T-helper 2 cell (primary cell): ENCODE data around the gene BACE1.
"Not testable (repeated sequence)": the region's sequence is repeated elsewhere in the genome, so short reads cannot be mapped to it uniquely, and the experiment has no call there.

Source experiments
- DNase-seq, 5 experiments: peaks; one replicate each; pipeline versions ENCODE4 v3.0.0 to v3.0.0-alpha.2; 2012 to 2022
- total RNA-seq, 2 donors: gene quantifications; one replicate each; lab custom pipeline; 2026; lab: John Stamatoyannopoulos, UW

The BACE1 gene
- 2.2 to 5.2 reads per million in 2 donors for total RNA-seq

DNA sequence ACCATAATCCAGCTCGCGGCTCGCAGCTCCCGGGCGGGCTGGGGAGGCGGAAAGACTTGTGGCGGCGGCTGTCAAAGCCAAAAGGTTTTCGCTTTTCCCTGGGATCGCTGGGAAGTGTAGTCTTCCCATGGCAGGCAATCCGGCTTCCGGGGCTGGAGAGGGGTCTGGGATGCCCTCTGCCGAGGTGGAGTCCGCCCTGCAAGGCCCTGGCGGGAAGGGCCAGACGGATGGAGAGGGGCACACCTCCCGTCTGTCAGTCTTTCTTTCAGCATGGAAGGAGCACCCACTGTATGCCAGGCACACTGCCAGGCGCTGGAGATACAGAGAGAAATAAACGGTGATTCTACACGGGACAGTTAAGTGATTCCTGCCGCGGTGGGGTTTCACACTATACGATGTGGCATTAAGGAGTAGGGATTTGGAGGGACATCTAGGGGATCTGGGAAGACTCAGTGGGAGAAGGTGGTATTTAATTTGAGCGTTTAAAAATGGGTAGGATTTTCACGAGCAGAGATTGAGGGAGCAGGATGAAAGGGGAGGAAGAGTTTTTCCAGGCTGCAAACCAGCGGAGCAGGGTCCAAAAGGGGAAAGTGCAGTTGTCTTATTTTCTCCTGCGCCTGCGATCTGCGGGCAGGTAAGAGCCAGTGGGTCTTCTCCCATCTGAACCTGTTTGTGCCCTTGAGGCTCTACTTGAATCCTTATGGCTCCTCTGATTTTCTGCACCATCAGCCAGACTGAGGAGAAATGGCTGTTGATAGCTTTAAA lies at the start of gene BACE1:
Gene BACE1 (minus strand): TSS at position 60 of the 765 bp plus-strand sequence. CDS start 461 bp downstream, outside the sequence.
- DNase-seq = peak in 2 of 5 experiments; percentile 0 to 27

GRCh38 chr11:117361432-117361831 lies 45.4 kb upstream of the BACE1 start:
- no peak for DNase-seq

DNA sequence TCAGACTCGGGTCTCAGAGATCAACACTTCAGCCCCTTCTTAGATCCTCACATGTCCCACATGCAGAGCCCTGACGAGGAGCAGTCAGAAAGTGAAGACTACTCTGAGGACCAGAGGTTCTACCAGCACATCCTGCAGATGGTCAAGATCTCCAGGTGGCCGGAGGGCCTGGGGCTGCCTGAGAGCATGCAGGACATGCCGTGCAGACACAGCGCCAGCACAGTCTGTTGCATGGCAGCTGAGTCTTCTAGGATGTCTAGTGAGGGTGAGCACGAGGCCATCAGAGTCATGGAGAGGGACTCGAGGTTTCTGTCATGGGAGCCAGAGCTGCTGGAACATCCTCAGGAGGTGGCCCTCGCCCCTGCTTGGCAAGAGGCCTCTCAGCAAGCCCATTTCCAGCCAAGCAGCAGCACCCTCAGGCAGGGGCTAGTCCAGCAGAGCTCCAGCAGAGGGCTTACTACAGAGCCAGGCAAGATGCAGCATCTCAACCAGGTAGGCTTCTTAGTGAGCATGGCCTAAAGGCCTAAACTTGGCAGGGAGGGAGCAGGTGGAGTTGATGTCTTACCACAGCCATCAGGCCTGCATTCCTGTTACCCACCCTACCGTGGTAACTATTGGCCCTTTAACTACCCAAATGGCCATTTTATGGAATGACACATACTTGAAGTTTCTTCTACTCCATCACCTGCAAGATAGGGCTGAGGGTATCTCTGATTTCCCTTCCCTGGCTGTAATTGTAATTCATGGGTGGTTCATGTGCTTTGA lies 40.3 kb upstream of the BACE1 start:
- DNase-seq = no peak

DNA sequence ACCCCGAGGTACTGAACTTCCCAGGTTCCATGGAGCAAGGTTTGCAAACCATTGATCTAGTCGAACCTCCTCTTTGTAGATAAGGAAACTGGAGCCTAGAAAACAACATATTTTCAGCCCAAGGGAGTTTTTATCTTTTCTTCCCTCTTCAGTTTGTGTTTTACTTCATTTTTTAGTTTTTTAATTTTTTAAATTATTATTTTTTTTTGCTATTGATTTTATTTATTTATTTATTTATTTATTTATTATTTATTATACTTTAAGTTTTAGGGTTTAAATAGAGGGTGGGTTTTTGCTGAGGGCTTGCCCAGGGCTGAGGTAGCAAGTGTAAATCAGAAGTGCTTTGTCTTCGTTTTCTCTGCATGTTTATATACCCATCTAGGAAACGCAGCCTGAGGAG lies 38.5 kb upstream of the BACE1 start:
- no peak for DNase-seq

- no peak for DNase-seq
Observed at GRCh38 chr11:117345039-117345438, 29.0 kb upstream of the BACE1 start.

GRCh38 chr11:117337076-117337475 lies 21.0 kb upstream of the BACE1 start:
- DNase-seq = no peak

GRCh38 chr11:117335399-117335798 lies 19.3 kb upstream of the BACE1 start:
- no peak for DNase-seq

- DNase-seq = no peak
Observed at GRCh38 chr11:117334896-117335295, 18.8 kb upstream of the BACE1 start.

- no peak for DNase-seq
Observed at GRCh38 chr11:117333917-117334316, 17.9 kb upstream of the BACE1 start.

DNA sequence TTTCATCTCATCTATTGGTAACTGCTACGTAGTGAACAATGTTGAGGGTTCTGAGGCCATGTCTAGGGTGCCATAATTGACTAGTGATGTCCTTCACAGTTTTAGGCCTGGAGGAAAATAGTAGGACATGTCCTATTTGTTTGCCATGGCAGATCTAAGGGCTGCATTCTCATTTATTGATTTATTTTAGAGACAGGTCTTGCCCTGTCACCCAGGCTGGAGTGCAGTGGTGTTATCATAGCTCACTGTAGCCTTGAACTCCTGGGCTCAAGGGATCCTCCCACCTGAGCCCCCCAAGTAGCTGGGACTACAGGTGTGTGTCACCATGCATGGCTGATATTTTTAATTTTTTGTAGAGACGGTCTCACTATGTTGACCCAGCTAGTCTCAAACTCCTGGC lies 16.8 kb upstream of the BACE1 start:
- no peak for DNase-seq

DNA sequence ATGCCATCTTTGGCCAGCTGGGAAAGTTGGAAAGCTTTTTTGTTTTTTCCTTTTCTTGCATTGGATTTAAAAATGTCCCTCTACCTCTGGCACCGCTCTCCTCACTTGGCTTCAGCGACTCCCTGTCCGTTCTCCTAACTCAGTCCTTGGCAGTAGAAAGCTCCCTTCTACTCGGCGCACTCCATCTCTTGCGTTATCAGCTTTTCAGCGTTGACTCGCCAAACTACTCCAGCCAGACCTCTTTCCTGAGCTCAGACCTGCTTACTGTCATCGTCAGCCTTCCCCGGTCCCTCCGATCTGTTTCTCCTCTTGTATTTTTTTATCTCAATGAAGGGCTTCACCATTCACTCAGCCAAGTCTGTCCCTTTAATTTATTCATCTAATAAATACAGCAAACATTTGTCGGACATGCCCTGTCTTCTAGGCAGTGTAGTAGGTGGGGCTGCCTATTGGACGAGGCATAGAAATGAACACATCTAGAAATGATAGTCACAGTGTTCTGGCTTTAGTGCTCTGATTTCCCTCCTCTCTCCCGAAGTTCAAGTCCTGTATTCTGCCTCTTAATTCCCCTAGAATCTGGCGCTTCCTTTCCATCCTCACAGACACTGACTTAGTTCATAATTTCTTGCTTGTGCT lies 12.4 kb upstream of the BACE1 start:
- peak in 1 of 5 experiments; percentile 27 for DNase-seq

- peak; percentile 81 to 98 (median 92) for DNase-seq
Observed at GRCh38 chr11:117327567-117328374, 11.7 kb upstream of the BACE1 start, which contains the start of gene CEP164. Gene CEP164 (plus strand): TSS chr11:117327854. CDS start chr11:117338587, 10,733 bp downstream.

- not testable (repeated sequence) for DNase-seq
Observed at GRCh38 chr11:117327255-117327566, 11.2 kb upstream of the BACE1 start.

- DNase-seq = no peak
Observed at GRCh38 chr11:117319214-117319840, 3.3 kb upstream of the BACE1 start.

DNA sequence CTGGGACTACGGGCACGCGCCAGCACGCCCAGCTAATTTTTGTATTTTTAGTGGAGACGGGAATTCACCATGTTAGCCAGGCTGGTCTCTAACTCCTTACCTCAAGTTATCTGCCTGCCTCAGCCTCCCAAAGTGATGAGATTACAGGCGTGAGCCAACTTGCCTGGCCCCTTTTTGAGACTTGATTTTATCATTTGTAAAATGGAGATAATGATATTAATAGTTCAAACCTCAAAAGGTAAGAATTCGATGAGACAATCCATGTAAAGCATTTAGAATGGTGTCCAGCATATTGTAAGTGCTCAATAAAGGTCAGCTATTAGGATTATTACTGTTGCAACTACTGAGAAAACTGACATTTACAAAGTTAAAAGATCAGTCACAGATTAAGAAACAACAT lies 2.7 kb upstream of the BACE1 start:
- no peak for DNase-seq

DNA sequence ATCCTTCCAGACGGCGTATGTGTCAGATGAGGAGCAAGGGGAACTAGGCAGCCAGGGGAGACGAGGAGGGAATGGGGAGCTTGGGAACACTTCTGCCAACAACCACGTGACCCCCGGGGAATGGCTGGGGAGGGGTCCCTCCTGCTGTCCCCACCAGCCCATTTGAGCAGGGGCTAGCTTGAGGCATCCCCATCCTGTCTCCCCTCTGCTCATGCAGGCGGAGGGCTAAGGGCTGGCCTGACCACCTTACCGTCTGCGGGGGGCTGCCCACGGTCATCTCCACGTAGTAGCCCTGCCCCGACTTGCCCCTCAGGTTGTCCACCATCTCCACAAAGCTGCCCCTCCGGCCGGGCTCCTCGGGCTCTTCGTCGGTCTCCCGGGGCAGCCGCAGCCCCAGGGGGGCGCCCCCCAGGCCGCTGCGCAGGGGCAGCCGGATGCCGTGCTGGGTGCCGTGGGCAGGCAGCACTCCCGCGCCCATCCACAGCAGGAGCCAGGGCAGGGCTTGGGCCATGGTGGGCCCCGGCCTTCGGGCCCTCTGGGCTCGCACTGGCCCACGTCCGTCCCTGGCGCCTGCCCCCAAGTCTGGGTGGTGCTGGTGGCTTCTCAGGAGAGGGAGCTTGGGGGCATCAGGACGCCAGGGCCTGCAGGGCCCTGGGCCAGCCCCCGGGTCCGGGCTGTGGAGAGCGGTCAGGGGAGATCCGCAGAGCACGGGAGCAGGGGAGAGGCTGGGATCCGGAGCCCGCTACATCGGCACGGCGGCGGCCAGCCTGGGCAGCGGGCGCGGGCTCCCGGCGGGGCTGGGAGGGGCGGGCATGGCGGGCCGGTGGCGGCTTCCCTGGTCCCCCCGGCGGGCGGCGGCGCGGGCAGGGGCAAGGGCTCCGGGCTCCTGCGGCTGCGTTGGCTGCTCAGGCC lies 515 bp downstream of the BACE1 start:
- peak in 3 of 5 experiments; percentile 1 to 27 (median 6) for DNase-seq

DNA sequence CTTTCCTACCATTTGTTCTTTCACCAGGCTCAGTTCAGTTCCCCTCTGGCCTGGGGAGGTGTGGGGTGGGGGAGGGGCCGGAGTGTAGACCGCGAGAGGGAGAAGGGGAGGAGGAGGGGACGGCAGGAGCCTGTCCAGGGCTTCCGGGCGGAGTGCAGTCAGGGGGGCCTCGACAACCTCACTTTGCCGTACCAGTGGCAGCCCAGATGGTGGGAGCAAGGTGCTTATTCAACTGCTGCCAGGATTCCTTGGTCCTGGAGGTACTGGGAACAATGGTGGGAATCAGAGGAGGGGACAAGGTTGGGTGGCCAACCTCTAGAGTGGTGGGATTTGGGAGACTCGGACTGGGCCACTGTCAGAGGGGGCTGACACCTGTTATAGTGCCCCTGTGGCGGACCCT lies 1.2 kb downstream of the BACE1 start:
- no peak for DNase-seq

DNA sequence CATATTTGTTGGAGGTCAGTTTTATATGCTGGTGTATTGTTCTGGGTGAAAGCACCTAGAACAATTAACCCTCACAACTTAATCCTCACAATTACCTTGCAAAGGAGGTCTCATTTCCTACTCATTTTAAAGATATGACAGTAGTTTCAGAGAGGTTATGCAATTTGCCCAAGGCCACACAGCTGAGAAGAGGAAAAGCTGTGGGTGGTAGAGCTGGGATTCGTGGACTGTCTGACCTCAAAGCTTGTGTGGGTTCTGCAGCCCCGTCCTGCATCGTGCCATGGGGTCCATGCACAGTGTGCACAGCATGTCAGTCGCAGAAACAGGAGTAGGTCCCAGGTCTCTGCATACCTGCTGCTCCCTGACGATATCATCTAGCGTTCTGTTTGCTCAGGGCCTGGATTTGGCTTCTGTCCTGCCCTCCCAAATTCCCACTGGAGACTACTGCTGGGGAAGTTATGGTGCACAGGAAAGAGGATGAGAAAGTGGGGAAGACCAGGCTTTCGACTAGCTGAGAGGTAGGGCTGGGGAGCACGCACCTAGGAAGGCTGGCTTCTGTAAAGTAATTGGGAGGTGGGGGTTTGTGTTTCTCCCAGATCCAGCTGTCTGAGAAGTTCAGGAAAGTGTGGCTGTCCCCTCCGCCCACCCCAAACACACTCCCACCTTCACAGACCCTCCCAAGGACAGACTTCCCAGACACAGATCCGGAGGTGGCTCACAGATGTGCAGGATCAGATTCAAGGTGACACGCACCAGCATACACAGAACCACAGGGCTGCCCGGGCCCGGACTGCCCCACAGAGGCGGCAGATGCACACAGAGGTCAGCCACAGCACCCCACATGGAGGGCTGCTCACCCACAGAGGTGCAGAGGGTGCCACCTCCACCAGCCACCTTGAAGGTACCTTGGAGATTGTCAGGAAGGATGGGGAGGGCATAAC lies 2.0 kb downstream of the BACE1 start:
- DNase-seq = no peak

DNA sequence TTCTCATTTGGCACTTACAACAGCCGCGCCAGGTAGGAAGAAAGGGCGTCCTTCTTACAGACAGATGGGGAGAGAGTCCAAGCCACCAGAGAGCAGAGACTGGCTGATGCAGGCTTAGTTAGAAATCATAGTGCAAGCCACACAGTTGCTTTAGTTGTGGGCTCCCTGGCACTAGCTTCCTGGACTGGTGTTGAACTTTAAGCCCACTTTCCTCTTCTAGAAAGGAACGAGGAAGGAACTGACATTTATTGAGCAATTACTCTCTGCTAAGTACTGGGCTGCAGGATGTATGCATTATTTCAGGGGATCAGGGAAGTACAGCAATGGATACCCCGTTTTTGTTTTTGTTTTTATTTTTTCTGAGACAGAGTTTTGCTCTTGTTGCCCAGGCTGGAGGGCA lies 3.0 kb downstream of the BACE1 start:
- no peak for DNase-seq

DNA sequence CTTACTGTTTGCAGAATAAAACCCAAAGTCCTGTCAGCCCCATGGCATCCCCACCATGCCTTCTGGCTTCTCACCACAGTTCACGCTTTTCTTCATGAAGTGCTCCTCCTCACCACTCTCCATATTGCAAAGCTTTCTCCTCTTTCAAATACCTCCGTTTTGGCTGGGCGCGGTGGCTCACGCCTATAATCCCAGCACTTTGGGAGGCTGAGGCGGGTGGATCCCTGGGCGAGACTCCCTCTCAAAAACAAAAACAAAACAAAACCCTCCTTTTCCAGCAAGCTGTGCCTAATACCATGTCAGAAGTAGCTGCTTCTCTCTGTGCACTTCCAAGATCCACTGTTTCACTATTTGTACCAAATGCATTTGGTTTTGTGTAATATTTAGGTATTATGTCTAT lies 6.7 kb downstream of the BACE1 start:
- DNase-seq = no peak
